SU-DHL-6 (cell line): ENCODE results near the gene IL4R.

Source experiments
- H2AFZ ChIP-seq: fragments of 200-600 bp; sonication (generic); 2 replicates; pipeline ENCODE4 v1.6.1; 2014; ENCODE audit warnings: low read depth, mild to moderate bottlenecking, moderate library complexity, mixed read lengths, antibody characterized with exemption, low read length; ENCODE audit not compliant: severe bottlenecking
- H3F3A ChIP-seq: fragments of 200-600 bp; shearing (Covaris generic); 2 replicates; pipeline ENCODE4 v1.6.0; 2016; ENCODE audit warnings: antibody characterized with exemption, mild to moderate bottlenecking; ENCODE audit not compliant: insufficient read depth
- H3K27ac ChIP-seq: fragments of 200-600 bp; sonication (generic); 2 replicates; pipeline ENCODE4 v1.5.1; 2016; ENCODE audit warnings: low read depth, mild to moderate bottlenecking, low read length, moderate library complexity, mixed read lengths
- H3K27me3 ChIP-seq: fragments of 200-600 bp; sonication (generic), shearing (Covaris generic); 2 replicates; pipeline ENCODE4 v1.6.0; 2014; ENCODE audit warnings: mild to moderate bottlenecking, low read length
- H3K36me3 ChIP-seq: fragments of 200-600 bp; sonication (generic); 2 replicates; pipeline ENCODE4 v1.6.1; 2014; ENCODE audit warnings: mild to moderate bottlenecking, low read length, mixed read lengths
- H3K4me2 ChIP-seq: fragments of 300-600, 200-600 bp; shearing (Covaris generic), sonication (generic); 2 replicates; pipeline ENCODE4 v1.6.0; 2014; ENCODE audit warnings: low read length, low read depth, mild to moderate bottlenecking; ENCODE audit not compliant: poor library complexity, severe bottlenecking
- H3K4me3 ChIP-seq: fragments of 200-600 bp; sonication (generic); 2 replicates; pipeline ENCODE4 v1.5.1; 2014; ENCODE audit warnings: antibody characterized with exemption, low read length, mild to moderate bottlenecking, mixed read lengths; ENCODE audit not compliant: insufficient read depth, poor library complexity, severe bottlenecking
- H3K79me2 ChIP-seq: fragments of 200-600 bp; sonication (generic); 2 replicates; pipeline ENCODE4 v1.6.1; 2014; ENCODE audit warnings: mild to moderate bottlenecking, low read length, moderate library complexity; ENCODE audit not compliant: insufficient read depth
- H3K9ac ChIP-seq: fragments of 200-600 bp; sonication (generic); 2 replicates; pipeline ENCODE4 v1.7.0; 2014; ENCODE audit warnings: mild to moderate bottlenecking, low read length
- H3K9me2 ChIP-seq: fragments of 200-600 bp; sonication (generic); replicated peaks from 2 replicates; pipeline ENCODE4 v1.6.1; 2014; ENCODE audit warnings: low read length; ENCODE audit not compliant: insufficient read depth
- H3K9me3 ChIP-seq: fragments of 200-600 bp; sonication (generic); 2 replicates; pipeline ENCODE4 v1.6.1; 2014; ENCODE audit warnings: low read length, mixed read lengths; ENCODE audit not compliant: insufficient read depth
- H4K20me1 ChIP-seq: fragments of 200-600 bp; sonication (generic); 2 replicates; pipeline ENCODE4 v1.6.1; 2014; ENCODE audit warnings: low read depth, mild to moderate bottlenecking, antibody characterized with exemption, low read length, moderate library complexity, mixed read lengths
- EZH2phosphoT487 ChIP-seq: fragments of 200-600 bp; sonication (generic), shearing (Covaris generic); conservative IDR thresholded peaks from 2 replicates; pipeline ENCODE4 v1.6.1; 2018; ENCODE audit warnings: mild to moderate bottlenecking, antibody characterized with exemption, low read length, moderate library complexity, mixed read lengths
- TF ChIP-seq, protein P1 (sequence below): fragments of 200-600 bp; sonication (generic); IDR thresholded peaks from one replicate; pipeline ENCODE4 v1.5.1; 2017; ENCODE audit warnings: antibody characterized with exemption, mild to moderate bottlenecking, low read length, moderate library complexity; ENCODE audit not compliant: insufficient read depth, poor library complexity, severe bottlenecking

The IL4R gene

DNA sequence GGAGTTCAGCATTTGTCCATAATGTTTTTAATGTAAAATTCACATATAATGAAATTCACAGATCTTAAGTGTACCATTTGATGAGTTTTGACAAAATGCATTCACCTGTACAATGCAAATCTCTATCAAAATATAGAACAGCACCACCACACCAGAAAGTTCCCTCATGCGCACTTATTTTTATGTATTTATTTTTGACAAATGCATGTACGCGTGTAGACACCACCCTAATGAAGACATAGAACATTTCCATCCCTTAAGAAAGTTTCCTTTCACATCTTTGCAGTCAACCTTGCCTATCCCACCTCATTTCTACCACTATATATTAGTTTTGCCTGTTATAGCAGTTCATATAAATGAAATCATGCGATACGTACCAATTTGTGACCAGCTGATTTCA lies 15.6 kb upstream of the IL4R start:
- Histone ChIP-seq H3K36me3 (no peaks in the 10 kb centered on the region), H3K9ac (peak overlapping the region; percentile 52), H3K4me3 (no peak overlapping the region), H3K27me3 (no peaks in the 10 kb centered on the region), H3K27ac (peak overlapping the region; percentile 98), H2AFZ (no peak overlapping the region), H3K4me2 (peak overlapping the region; percentile 86), H3F3A (peaks cover 72% of the 10 kb centered on the region), H3K9me3 (no peaks in the 10 kb centered on the region; the same call in 1 of the 2 replicates), H3K9me2 (no peaks in the 10 kb centered on the region), H4K20me1 (no peaks in the 10 kb centered on the region), H3K79me2 (no peaks in the 10 kb centered on the region)
- TF ChIP-seq, protein P1, sequence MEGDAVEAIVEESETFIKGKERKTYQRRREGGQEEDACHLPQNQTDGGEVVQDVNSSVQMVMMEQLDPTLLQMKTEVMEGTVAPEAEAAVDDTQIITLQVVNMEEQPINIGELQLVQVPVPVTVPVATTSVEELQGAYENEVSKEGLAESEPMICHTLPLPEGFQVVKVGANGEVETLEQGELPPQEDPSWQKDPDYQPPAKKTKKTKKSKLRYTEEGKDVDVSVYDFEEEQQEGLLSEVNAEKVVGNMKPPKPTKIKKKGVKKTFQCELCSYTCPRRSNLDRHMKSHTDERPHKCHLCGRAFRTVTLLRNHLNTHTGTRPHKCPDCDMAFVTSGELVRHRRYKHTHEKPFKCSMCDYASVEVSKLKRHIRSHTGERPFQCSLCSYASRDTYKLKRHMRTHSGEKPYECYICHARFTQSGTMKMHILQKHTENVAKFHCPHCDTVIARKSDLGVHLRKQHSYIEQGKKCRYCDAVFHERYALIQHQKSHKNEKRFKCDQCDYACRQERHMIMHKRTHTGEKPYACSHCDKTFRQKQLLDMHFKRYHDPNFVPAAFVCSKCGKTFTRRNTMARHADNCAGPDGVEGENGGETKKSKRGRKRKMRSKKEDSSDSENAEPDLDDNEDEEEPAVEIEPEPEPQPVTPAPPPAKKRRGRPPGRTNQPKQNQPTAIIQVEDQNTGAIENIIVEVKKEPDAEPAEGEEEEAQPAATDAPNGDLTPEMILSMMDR: no peak
- no peak for TF ChIP-seq EZH2phosphoT487

DNA sequence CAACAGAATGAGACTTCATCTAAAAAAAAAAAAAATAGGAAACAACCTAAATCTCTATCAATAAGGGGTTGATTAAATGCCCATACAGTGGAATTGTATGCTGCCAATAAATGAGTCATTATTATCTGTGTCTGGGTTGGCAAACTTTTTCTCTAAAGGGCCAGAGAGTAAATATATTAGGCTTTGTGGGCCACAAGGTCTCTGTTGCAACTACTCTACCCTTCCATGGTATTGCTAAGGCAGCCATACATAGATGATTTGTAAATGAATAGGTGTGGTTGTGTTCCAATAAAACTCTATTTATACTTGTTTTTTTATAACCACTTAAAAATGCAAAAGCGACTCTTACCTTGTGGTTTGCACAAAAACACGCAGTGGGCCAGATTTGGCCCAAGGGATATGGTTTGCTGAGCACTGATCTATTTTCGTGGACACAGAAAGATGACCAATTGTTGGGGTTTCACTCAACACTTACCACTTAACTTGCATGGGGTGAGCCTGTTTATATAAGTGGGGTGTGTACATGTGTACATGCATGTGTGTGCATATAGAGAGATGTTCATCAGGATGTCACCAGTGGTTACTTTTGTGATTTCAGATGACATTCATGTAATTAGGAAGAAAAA lies 12.4 kb upstream of the IL4R start:
- TF ChIP-seq, protein P1: no peak
- TF ChIP-seq EZH2phosphoT487: no peak
- Histone ChIP-seq H2AFZ (no peak overlapping the region), H3K9me2 (no peaks in the 10 kb centered on the region), H3K79me2 (no peaks in the 10 kb centered on the region), H3K4me3 (no peak overlapping the region), H3K9ac (no peak overlapping the region), H3K9me3 (no peaks in the 10 kb centered on the region; the same call in 1 of the 2 replicates), H3K27ac (peak overlapping the region; percentile 98), H3K4me2 (peak overlapping the region; percentile 46), H3F3A (peaks cover 63% of the 10 kb centered on the region), H3K36me3 (no peaks in the 10 kb centered on the region), H4K20me1 (no peaks in the 10 kb centered on the region), H3K27me3 (no peaks in the 10 kb centered on the region)

DNA sequence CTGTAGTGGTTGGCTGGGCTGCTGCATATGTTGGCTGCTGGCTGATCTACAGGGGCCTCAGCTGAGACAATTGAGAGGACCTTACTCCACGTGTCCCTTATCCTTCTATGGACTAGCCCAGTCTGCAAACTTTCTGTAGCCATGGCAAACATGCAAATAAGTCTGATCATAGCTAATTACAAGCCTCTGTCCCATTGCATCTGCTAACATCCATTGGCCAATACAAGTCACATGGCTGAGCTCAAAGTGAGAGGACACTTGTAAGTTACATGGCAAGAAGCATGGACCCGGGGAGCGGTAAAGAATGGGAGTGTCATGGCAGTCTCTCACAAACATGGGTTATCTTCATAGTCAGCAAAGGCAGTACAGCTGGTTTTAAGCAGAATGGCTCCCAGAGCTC lies 11.6 kb upstream of the IL4R start:
- Histone ChIP-seq H3K36me3 (no peaks in the 10 kb centered on the region), H3K9ac (no peak overlapping the region), H3K4me3 (no peak overlapping the region), H2AFZ (no peak overlapping the region), H3K27ac (peak overlapping the region; percentile 98), H3K9me2 (no peaks in the 10 kb centered on the region), H3K27me3 (no peaks in the 10 kb centered on the region), H3K4me2 (peak overlapping the region; percentile 46), H3F3A (peaks cover 59% of the 10 kb centered on the region), H3K9me3 (no peaks in the 10 kb centered on the region; the same call in 1 of the 2 replicates), H4K20me1 (no peaks in the 10 kb centered on the region), H3K79me2 (no peaks in the 10 kb centered on the region)
- TF ChIP-seq, protein P1: no peak
- no peak for TF ChIP-seq EZH2phosphoT487
